HL-60 (cell line): ENCODE results near the gene TAPT1.

ENCODE experiments used
- DNase-seq, 2 experiments: peaks; one replicate each; pipeline ENCODE4 v3.0.0-alpha.2; 2010 to 2020; ENCODE audit warnings: low read depth in 1 of 2, low spot score in 1 of 2
- H3K27ac ChIP-seq: fragments of 250-450 bp; sonication (Bioruptor Pico); replicated peaks from 2 replicates; pipeline ENCODE4 v1.5.1; 2020; ENCODE audit warnings: mild to moderate bottlenecking, moderate library complexity
- H3K27me3 ChIP-seq: fragments of 250-450 bp; sonication (Bioruptor Pico); 2 replicates; pipeline ENCODE4 v1.5.1; 2021; ENCODE audit warnings: mild to moderate bottlenecking, moderate library complexity; ENCODE audit not compliant: insufficient read depth, poor library complexity, severe bottlenecking
- H3K4me3 ChIP-seq: replicated peaks from 2 replicates; pipeline ENCODE4 v1.5.1; 2011; ENCODE audit warnings: mild to moderate bottlenecking, control low read depth, low read length; ENCODE audit not compliant: insufficient read depth
- GABPA ChIP-seq: IDR thresholded peaks from 2 replicates; pipeline ENCODE4 v1.6.1; 2012; ENCODE audit warnings: low read depth
- POLR2AphosphoS5 ChIP-seq: IDR thresholded peaks from 2 replicates; pipeline ENCODE4 v1.6.1; 2012; ENCODE audit warnings: low read depth
- SPI1 ChIP-seq: IDR thresholded peaks from 2 replicates; pipeline ENCODE4 v1.6.1; 2012; ENCODE audit warnings: low read depth, mild to moderate bottlenecking, borderline replicate concordance
- TF ChIP-seq, protein P1 (sequence below): IDR thresholded peaks from one replicate; pipeline ENCODE4 v1.5.1; 2011; ENCODE audit warnings: low read length, control low read depth, inconsistent platforms; ENCODE audit not compliant: insufficient read depth
- TF ChIP-seq, protein P2 (sequence below): IDR thresholded peaks from 2 replicates; pipeline ENCODE4 v1.6.1; 2012; ENCODE audit warnings: low read depth; ENCODE audit not compliant: insufficient replicate concordance

TAPT1 gene

DNA sequence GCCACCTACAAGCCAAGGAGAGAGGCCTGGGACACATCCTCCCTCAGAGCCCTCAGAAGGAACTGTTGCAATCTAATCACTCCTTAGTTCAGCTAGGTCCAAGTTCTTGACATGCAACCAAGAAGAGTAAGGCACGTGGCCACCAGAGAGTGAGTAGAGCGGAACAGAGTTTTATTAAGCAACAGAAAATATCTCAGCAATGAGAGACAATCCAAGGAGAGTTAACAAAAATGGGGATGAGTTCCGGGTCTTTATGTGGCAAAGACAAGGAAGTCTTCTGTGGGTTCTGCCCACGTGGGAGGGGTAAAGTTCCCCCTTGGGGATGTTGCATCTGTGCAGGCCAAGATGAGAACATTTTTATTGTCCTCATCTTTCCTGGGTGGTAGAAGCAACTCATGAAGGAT is 104.0 kb downstream of the TAPT1 start:
- peak; percentile 83 to 89 for DNase-seq
- H3K27ac ChIP-seq, result peak overlapping the region; percentile 62

DNA sequence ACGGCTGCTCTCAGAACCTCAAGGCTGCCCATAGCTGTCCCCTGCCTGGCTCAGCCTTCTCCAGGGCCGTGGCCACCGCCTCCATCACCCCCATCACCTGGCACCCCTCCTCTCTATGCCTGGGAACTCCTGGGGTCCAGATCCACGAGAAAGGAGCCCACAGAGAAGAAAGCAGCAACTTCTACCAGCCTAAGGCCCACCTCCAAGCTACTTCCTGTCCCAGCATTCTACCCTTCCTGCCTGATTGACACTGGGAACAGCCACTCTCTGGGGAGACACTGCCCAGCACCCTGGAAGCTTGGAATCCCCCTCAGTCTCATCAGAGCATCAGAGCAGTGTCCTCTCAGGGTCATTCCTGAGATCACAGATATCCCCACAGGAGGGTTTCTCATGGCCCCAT is 105.6 kb downstream of the TAPT1 start:
- H3K27ac ChIP-seq, result no peak overlapping the region
- TF ChIP-seq, protein P1, sequence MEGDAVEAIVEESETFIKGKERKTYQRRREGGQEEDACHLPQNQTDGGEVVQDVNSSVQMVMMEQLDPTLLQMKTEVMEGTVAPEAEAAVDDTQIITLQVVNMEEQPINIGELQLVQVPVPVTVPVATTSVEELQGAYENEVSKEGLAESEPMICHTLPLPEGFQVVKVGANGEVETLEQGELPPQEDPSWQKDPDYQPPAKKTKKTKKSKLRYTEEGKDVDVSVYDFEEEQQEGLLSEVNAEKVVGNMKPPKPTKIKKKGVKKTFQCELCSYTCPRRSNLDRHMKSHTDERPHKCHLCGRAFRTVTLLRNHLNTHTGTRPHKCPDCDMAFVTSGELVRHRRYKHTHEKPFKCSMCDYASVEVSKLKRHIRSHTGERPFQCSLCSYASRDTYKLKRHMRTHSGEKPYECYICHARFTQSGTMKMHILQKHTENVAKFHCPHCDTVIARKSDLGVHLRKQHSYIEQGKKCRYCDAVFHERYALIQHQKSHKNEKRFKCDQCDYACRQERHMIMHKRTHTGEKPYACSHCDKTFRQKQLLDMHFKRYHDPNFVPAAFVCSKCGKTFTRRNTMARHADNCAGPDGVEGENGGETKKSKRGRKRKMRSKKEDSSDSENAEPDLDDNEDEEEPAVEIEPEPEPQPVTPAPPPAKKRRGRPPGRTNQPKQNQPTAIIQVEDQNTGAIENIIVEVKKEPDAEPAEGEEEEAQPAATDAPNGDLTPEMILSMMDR, result no peak
- no peaks in the 10 kb centered on the region for H3K27me3 ChIP-seq
- no peak for DNase-seq
- H3K4me3 ChIP-seq, result no peak overlapping the region

More for the DNA sequence above, 104.0 kb downstream of the TAPT1 start:
- peak; percentile 57 for TF ChIP-seq POLR2AphosphoS5
- TF ChIP-seq, protein P1, result no peak
- TF ChIP-seq SPI1, result peak; percentile 61; the same call in 1 of the 2 replicates
- no peak overlapping the region for H3K4me3 ChIP-seq
- H3K27me3 ChIP-seq, result no peaks in the 10 kb centered on the region

DNA sequence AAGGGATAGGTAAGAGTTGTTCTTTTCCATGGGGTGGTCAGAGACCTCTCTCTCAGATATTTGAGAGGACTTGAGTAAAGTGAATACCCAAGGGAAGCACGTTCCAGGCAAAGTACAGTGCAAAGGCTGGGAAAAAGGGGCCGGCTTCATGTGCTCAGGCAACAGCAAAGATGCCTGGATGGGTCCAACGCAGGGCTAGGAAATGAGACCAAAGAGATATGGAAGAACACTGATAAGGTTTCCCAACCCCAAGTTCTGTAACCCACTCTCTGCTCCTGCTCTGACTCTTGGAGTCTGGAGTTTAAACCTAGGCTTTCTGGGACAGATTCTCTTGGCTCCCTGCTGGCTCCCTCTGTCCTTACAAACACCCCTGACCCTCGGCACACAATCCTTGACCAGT is 106.3 kb downstream of the TAPT1 start:
- DNase-seq, result no peak
- H3K27me3 ChIP-seq, result no peaks in the 10 kb centered on the region
- H3K4me3 ChIP-seq, result no peak overlapping the region
- no peak overlapping the region for H3K27ac ChIP-seq
- TF ChIP-seq, protein P1, result no peak
- TF ChIP-seq GABPA (no peak), SPI1 (no peak), POLR2AphosphoS5 (no peak)
- TF ChIP-seq, protein P2, sequence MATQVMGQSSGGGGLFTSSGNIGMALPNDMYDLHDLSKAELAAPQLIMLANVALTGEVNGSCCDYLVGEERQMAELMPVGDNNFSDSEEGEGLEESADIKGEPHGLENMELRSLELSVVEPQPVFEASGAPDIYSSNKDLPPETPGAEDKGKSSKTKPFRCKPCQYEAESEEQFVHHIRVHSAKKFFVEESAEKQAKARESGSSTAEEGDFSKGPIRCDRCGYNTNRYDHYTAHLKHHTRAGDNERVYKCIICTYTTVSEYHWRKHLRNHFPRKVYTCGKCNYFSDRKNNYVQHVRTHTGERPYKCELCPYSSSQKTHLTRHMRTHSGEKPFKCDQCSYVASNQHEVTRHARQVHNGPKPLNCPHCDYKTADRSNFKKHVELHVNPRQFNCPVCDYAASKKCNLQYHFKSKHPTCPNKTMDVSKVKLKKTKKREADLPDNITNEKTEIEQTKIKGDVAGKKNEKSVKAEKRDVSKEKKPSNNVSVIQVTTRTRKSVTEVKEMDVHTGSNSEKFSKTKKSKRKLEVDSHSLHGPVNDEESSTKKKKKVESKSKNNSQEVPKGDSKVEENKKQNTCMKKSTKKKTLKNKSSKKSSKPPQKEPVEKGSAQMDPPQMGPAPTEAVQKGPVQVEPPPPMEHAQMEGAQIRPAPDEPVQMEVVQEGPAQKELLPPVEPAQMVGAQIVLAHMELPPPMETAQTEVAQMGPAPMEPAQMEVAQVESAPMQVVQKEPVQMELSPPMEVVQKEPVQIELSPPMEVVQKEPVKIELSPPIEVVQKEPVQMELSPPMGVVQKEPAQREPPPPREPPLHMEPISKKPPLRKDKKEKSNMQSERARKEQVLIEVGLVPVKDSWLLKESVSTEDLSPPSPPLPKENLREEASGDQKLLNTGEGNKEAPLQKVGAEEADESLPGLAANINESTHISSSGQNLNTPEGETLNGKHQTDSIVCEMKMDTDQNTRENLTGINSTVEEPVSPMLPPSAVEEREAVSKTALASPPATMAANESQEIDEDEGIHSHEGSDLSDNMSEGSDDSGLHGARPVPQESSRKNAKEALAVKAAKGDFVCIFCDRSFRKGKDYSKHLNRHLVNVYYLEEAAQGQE, result no peak

DNA sequence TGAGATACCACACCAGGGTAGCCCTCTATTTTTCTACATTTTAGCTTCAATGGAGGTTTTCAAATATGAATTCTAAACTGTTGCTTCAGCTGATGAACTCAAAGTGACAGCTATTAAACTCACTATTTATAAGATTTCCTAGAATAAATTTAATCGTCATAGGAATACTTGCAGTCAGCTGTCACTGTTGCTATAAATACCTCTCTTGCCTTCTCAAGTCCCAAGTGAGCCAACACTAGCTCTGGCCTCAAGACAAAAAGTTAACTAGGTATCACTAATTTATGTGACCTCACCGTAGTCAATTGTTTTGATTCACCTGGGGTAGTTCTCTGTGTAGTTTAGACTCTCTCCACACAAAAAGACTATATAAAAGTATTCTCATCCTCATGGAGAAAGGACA is 108.2 kb downstream of the TAPT1 start:
- TF ChIP-seq GABPA, result no peak
- TF ChIP-seq POLR2AphosphoS5, result no peak
- TF ChIP-seq, protein P1, result no peak
- TF ChIP-seq, protein P2, result no peak
- TF ChIP-seq SPI1, result no peak
- Histone ChIP-seq H3K27me3 (no peaks in the 10 kb centered on the region), H3K27ac (no peak overlapping the region), H3K4me3 (no peak overlapping the region)
- no peak for DNase-seq
